IMR-90 (cell line): ENCODE measurements around the gene MPRIP. TPM values are rescaled to one million over a fixed set of nuclear protein-coding genes. Genes with fewer than 3 reads are reported as not detected.

Source experiments
- ATAC-seq: fragments of 200-7000 bp; cut with Tn5 transposase; 2 replicates; pipeline ENCODE4 v1.9.1; 2020; ENCODE audit warnings: low read depth, mild to moderate bottlenecking, moderate library complexity
- BruUV-seq: library from RNA; stranded (reverse); fragments of 400-500 nt; replicated peaks from 2 replicates; lab custom pipeline; 2021; lab: Mats Ljungman, UMichigan
- CTCF ChIA-PET: fragments of 300-600 bp; formaldehyde crosslinking; extraction: SDS; loops from one replicate; lab custom pipeline; 2021; ENCODE audit warnings: antibody characterized with exemption; lab: Yijun Ruan, JAX
- POLR2A ChIA-PET: fragments of 300-600 bp; sonication (Branson Sonifier 250); formaldehyde crosslinking; loops from one replicate; lab custom pipeline; 2022; ENCODE audit warnings: antibody characterized with exemption; ENCODE audit not compliant: unreplicated experiment; lab: Charles Lee
- DNase-seq: peaks from one replicate; pipeline ENCODE4 v3.0.0; 2013
- H2AFZ ChIP-seq: replicated peaks from 2 replicates; pipeline ENCODE3; 2013; ENCODE audit warnings: low read length, mild to moderate bottlenecking; ENCODE audit not compliant: poor library complexity
- H2AK5ac ChIP-seq: 2 replicates; pipeline ENCODE4 v1.6.1; 2013; ENCODE audit warnings: low read depth, low read length, inconsistent platforms
- H2AK9ac ChIP-seq: replicated peaks from 2 replicates; pipeline ENCODE3; 2013; ENCODE audit warnings: mild to moderate bottlenecking, low read depth, low read length, moderate library complexity; ENCODE audit not compliant: poor library complexity
- H2BK120ac ChIP-seq: 2 replicates; pipeline ENCODE4 v1.6.1; 2013; ENCODE audit warnings: low read depth, low read length, inconsistent platforms
- H2BK15ac ChIP-seq: 3 replicates; pipeline ENCODE4 v1.6.1; 2013; ENCODE audit warnings: low read depth, low read length, inconsistent platforms
- H2BK20ac ChIP-seq: 2 replicates; pipeline ENCODE4 v1.6.1; 2013; ENCODE audit warnings: low read depth, mild to moderate bottlenecking, inconsistent platforms, low read length, moderate library complexity
- H2BK5ac ChIP-seq: 2 replicates; pipeline ENCODE4 v1.6.1; 2013; ENCODE audit warnings: mild to moderate bottlenecking, low read depth, low read length, inconsistent platforms; ENCODE audit not compliant: poor library complexity, severe bottlenecking
- H3K14ac ChIP-seq: replicated peaks from 2 replicates; pipeline ENCODE4 v1.6.1; 2013; ENCODE audit warnings: low read depth, low read length, inconsistent platforms
- H3K18ac ChIP-seq: 2 replicates; pipeline ENCODE4 v1.6.1; 2013; ENCODE audit warnings: low read depth, low read length, control low read depth
- H3K23ac ChIP-seq: 2 replicates; pipeline ENCODE4 v1.6.1; 2013; ENCODE audit warnings: low read depth, low read length, inconsistent platforms
- H3K27ac ChIP-seq: 2 replicates; pipeline ENCODE4 v1.5.1; 2013; ENCODE audit warnings: mild to moderate bottlenecking, control low read depth, low read length; ENCODE audit not compliant: insufficient read depth
- H3K27me3 ChIP-seq: 2 replicates; pipeline ENCODE4 v1.6.1; 2013; ENCODE audit warnings: low read length; ENCODE audit not compliant: control insufficient read depth, insufficient read depth
- H3K36me3 ChIP-seq: 2 replicates; pipeline ENCODE4 v1.6.1; 2013; ENCODE audit warnings: low read length, mixed read lengths; ENCODE audit not compliant: control insufficient read depth, insufficient read depth
- H3K4ac ChIP-seq: 2 replicates; pipeline ENCODE4 v1.6.1; 2013; ENCODE audit warnings: low read depth, low read length, inconsistent platforms
- H3K4me1 ChIP-seq: 2 replicates; pipeline ENCODE4 v1.6.1; 2013; ENCODE audit warnings: low read length, mixed read lengths; ENCODE audit not compliant: control insufficient read depth, insufficient read depth
- H3K4me2 ChIP-seq: 2 replicates; pipeline ENCODE4 v1.6.1; 2013; ENCODE audit warnings: low read depth, mild to moderate bottlenecking, control low read depth, low read length, moderate library complexity
- H3K4me3 ChIP-seq: 2 replicates; pipeline ENCODE4 v1.5.1; 2013; ENCODE audit warnings: low read depth, mild to moderate bottlenecking, control low read depth, low read length, moderate library complexity; ENCODE audit not compliant: insufficient read depth
- H3K56ac ChIP-seq: 2 replicates; pipeline ENCODE4 v1.6.1; 2013; ENCODE audit warnings: low read length, inconsistent platforms; ENCODE audit not compliant: insufficient read depth; ENCODE audit errors: extremely low read depth
- H3K79me1 ChIP-seq, 2 experiments: 2 replicates each; pipeline ENCODE4 v1.6.1; 2013; ENCODE audit warnings: low read length in 2 of 2, inconsistent platforms in 1 of 2, low read depth in 1 of 2
- H3K9ac ChIP-seq: 2 replicates; pipeline ENCODE4 v1.6.1; 2013; ENCODE audit warnings: low read depth, low read length, control low read depth
- H3K9me1 ChIP-seq: 2 replicates; pipeline ENCODE4 v1.6.1; 2013; ENCODE audit warnings: low read length, inconsistent platforms; ENCODE audit not compliant: insufficient read depth
- H3K9me3 ChIP-seq: 2 replicates; pipeline ENCODE4 v1.6.1; 2013; ENCODE audit warnings: low read length; ENCODE audit not compliant: control insufficient read depth, insufficient read depth
- H4K20me1 ChIP-seq: 2 replicates; pipeline ENCODE4 v1.6.1; 2013; ENCODE audit warnings: low read length, inconsistent platforms; ENCODE audit not compliant: insufficient read depth
- H4K5ac ChIP-seq: 2 replicates; pipeline ENCODE4 v1.6.1; 2013; ENCODE audit warnings: mild to moderate bottlenecking, low read depth, low read length, control low read depth
- H4K8ac ChIP-seq, 2 experiments: 2 replicates each; pipeline ENCODE4 v1.6.1; 2013; ENCODE audit warnings: low read depth in 2 of 2, low read length in 2 of 2, control low read depth in 1 of 2, inconsistent platforms in 1 of 2
- H4K91ac ChIP-seq: 2 replicates; pipeline ENCODE4 v1.6.1; 2013; ENCODE audit warnings: low read depth, low read length, inconsistent platforms; ENCODE audit not compliant: insufficient read depth
- BHLHE40 ChIP-seq: fragments of 150-350 bp; IDR thresholded peaks from 2 replicates; pipeline ENCODE4 v1.6.1; 2016; ENCODE audit warnings: mild to moderate bottlenecking, low read depth, low read length
- CTCF ChIP-seq: conservative IDR thresholded peaks from 2 replicates; pipeline ENCODE4 v1.5.1; 2012; ENCODE audit warnings: mild to moderate bottlenecking, low read depth, low read length, improper control_type of control experiment
- MXI1 ChIP-seq: IDR thresholded peaks from 2 replicates; pipeline ENCODE4 v1.6.1; 2012; ENCODE audit warnings: low read depth, mild to moderate bottlenecking, low read length, moderate library complexity, borderline replicate concordance
- POLR2A ChIP-seq: IDR thresholded peaks from 2 replicates; pipeline ENCODE4 v1.6.1; 2012; ENCODE audit warnings: mild to moderate bottlenecking, low read depth, low read length
- WGBS, 2 experiments: methylation state at CpG; one replicate each; pipeline versions ENCODE4 v1.1.5 to v1.1.7; 2013; ENCODE audit warnings: missing lambda C conversion rate in 2 of 2; ENCODE audit not compliant: insufficient read length in 1 of 2; ENCODE audit errors: extremely low coverage in 2 of 2; 5-methylcytosine and 5-hydroxymethylcytosine counted together
- dilution Hi-C: fragments of 300-500 bp; cut with HindIII; formaldehyde crosslinking; loops from one replicate; pipeline ENCODE4 v1.14.3; 2018; ENCODE audit warnings: low sequenced_read_pairs; ENCODE audit not compliant: unreplicated experiment
- in situ Hi-C: fragments of 300-500 bp; cut with MboI; formaldehyde crosslinking; loops from 3 replicates; pipeline ENCODE4 v1.14.3; 2019; ENCODE audit warnings: low sequenced_read_pairs, inconsistent platforms, mixed read lengths
- intact Hi-C: fragments of 100-400 bp; cut with micrococcal nuclease; formaldehyde crosslinking; loops from 2 replicates; pipeline ENCODE4 v1.10.0; 2022
- polyA plus RNA-seq, 3 experiments: library from polyadenylated mRNA; depleted of rRNA; stranded (reverse); fragments of >200 nt; gene quantifications; 2 replicates each; pipeline ENCODE4 v1.2.3, GENCODE V29; 2012; ENCODE audit warnings: low replicate concordance in 1 of 3
- total RNA-seq: library from RNA; depleted of rRNA; stranded (reverse); fragments of >200 nt; gene quantifications from 2 replicates; pipeline ENCODE4 v1.2.3, GENCODE V29; 2012
- TF ChIP-seq, protein P1 (sequence below): fragments of 150-350 bp; IDR thresholded peaks from 2 replicates; pipeline ENCODE4 v1.6.1; 2017; ENCODE audit warnings: mild to moderate bottlenecking, antibody characterized with exemption, low read length, low read depth

The MPRIP gene
- total and polyA plus RNA-seq, 2 of the 4 experiments (the other 2 are of a cell fraction): 111 to 149 TPM

GRCh38 chr17:17206124-17206912 lies 164.1 kb downstream of the MPRIP start, which contains the start of gene PLD6:
PLD6 (minus strand) TSS chr17:17206333; CDS start chr17:17206286, 47 bp downstream.
- peaks cover 4% of the 10 kb centered on the region for H3K36me3 ChIP-seq
- H3K9ac ChIP-seq: peak within 1 kb of the TSS; percentile 63
- peak within 1 kb of the TSS; percentile 75 for H3K4ac ChIP-seq
- TF ChIP-seq, protein P1, sequence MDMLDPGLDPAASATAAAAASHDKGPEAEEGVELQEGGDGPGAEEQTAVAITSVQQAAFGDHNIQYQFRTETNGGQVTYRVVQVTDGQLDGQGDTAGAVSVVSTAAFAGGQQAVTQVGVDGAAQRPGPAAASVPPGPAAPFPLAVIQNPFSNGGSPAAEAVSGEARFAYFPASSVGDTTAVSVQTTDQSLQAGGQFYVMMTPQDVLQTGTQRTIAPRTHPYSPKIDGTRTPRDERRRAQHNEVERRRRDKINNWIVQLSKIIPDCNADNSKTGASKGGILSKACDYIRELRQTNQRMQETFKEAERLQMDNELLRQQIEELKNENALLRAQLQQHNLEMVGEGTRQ: peak; percentile 87
- no peak for TF ChIP-seq POLR2A
- TF ChIP-seq CTCF: no peak
- no peak; the same call in 1 of the 2 replicates for TF ChIP-seq MXI1
- TF ChIP-seq BHLHE40: peak; percentile 88
- H2BK120ac ChIP-seq: peak within 1 kb of the TSS; percentile 55; the same call in 1 of the 2 replicates
- peak within 1 kb of the TSS; percentile 75 for H2AK9ac ChIP-seq
- peak within 1 kb of the TSS; percentile 64 for H4K5ac ChIP-seq
- H3K79me1 ChIP-seq: peaks cover 0 to 3% of the 10 kb centered on the region in 2 experiments; a peak in 2 of 4 replicates
- H2BK15ac ChIP-seq: no peak within 1 kb of the TSS; the same call in 2 of the 3 replicates
- ATAC-seq (peak; percentile 42), DNase-seq (peak; percentile 39)
- no peak within 1 kb of the TSS; the same call in 1 of the 2 replicates for H3K27ac ChIP-seq
- peak within 1 kb of the TSS; percentile 29; the same call in 1 of the 2 replicates for H3K18ac ChIP-seq
- intact Hi-C loops (no loop called here), in situ Hi-C loops (no loop called here), dilution Hi-C loops (no loop called here)
- H4K91ac ChIP-seq: peak within 1 kb of the TSS; percentile 47
- no peaks in the 10 kb centered on the region for H3K9me3 ChIP-seq
- BruUV-seq: no TSS peak
- peak within 1 kb of the TSS; percentile 70 for H2AK5ac ChIP-seq
- H3K4me1 ChIP-seq: peaks cover 16% of the 10 kb centered on the region
- CTCF ChIA-PET: no interaction called here
- no peaks in the 10 kb centered on the region for H3K27me3 ChIP-seq
- peak within 1 kb of the TSS; percentile 87 for H3K4me2 ChIP-seq
- WGBS, 2 experiments: 24% methylated on average over 37 of the region's 78 CpGs; no CpG with 5 or more reads in 1 of the 2 experiments
- H3K9me1 ChIP-seq: peaks cover 13% of the 10 kb centered on the region; the same call in 1 of the 2 replicates
- H2BK5ac ChIP-seq: no peak within 1 kb of the TSS
- H2AFZ ChIP-seq: peak within 1 kb of the TSS; percentile 85
- H3K14ac ChIP-seq: peak within 1 kb of the TSS; percentile 62; the same call in 1 of the 2 replicates
- POLR2A ChIA-PET: no interaction called here
- peaks cover 3% of the 10 kb centered on the region; the same call in 1 of the 2 replicates for H4K20me1 ChIP-seq
- H3K23ac ChIP-seq: peak within 1 kb of the TSS; percentile 81
- peak within 1 kb of the TSS; percentile 39 for H3K4me3 ChIP-seq
- peak within 1 kb of the TSS; percentile 66 to 78; a peak in 3 of 4 replicates for H4K8ac ChIP-seq
- H3K56ac ChIP-seq: no peak within 1 kb of the TSS
- peak within 1 kb of the TSS; percentile 44; the same call in 1 of the 2 replicates for H2BK20ac ChIP-seq
